Embryonic facial prominence (tissue), 1 donor: ENCODE results near the gene B4GALNT2.
"Not testable (repeated sequence)": the region's sequence is repeated elsewhere in the genome, so short reads cannot be mapped to it uniquely, and the experiment has no call there.

Experiments used
- DNase-seq: peaks from one replicate; pipeline ENCODE4 v3.0.0-alpha.2; 2016; ENCODE audit errors: extremely low spot score

The B4GALNT2 gene

DNA sequence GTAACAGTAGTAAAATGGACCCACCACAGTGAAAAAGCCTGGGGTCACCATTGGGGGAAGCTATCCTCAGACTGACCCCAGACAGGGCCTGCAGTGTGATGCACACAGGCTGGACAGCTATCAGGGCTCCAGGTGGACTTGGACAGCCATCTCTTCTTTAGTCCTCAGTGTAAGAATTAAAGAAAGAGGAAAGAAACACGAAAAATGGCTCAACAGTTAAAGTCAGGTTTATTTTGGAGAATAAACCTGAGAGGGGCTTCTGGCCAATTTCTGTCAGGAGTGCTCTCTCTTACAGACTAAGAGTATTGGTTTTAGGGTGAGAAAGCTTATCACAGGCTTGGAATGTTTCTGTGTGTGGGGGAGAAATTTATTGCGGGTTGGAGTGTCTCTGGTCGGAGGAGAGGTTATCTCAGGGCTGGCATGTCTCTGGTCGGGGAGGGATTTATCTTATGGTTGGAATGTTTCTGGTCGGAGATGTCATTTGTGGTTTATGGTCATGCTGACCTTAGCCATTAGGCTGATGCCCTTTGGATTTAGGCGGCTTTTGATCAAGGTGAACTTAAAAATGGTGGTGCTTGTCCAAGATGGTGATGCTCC, 10.8 kb upstream of the B4GALNT2 start:
- no peak for DNase-seq

DNA sequence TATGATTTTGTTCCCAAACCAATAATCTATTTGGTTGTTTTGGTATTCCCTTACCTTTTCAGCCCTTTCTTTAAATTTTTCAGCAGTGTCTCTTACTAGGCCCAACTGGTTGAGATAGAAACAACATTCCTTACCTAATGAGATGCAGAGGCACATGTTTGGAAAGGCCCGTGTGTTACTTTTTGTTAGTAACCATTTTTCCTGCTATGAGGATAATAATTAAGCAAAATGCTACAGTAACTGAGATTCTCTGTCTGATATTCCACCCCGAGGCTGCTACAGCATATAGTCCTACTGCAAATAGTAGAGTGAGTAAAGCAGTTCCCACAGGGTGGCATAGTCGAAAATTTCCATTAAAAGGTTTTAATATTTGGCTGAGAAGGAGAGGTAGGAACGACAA, 10.0 kb upstream of the B4GALNT2 start:
- DNase-seq = no peak

DNA sequence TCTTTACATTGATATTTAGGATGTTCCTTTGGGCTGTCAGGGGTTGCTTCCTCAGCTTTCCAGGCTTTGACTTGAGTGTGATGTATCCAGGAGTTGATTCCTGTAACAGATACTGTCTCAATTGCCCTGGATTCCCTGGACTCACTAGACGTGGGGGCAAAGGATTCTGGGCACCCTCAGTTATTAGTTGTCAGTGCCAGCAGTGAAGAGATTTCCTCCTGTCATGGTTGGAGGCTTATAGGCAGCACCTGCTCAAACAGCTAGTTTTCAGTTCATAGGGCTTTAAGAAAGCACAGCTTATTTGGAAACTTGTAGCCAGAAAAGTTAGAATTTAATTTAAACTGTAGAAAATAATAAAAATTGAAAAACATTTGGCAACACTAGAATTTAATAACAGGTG, 9.5 kb upstream of the B4GALNT2 start:
- no peak for DNase-seq

DNA sequence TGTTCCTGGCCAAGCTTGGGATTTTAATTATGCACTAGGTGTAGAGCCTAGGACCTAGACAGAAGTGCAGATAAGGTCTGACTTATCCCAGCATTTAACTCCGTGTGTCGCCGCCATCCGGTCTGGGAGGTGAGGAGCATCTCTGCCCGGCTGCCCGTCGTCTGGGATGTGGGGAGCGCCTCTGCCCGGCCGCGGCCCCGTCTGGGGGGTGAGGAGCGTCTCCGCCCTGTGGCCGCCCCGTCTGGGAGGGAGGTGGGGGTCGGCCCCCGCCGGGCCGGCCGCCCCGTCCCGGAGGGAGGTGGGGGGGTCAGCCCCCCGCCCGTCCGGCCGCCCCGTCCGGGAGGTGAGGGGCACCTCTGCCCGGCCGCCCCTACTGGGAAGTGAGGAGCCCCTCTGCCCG, 7.1 kb upstream of the B4GALNT2 start:
- DNase-seq = no peak

DNA sequence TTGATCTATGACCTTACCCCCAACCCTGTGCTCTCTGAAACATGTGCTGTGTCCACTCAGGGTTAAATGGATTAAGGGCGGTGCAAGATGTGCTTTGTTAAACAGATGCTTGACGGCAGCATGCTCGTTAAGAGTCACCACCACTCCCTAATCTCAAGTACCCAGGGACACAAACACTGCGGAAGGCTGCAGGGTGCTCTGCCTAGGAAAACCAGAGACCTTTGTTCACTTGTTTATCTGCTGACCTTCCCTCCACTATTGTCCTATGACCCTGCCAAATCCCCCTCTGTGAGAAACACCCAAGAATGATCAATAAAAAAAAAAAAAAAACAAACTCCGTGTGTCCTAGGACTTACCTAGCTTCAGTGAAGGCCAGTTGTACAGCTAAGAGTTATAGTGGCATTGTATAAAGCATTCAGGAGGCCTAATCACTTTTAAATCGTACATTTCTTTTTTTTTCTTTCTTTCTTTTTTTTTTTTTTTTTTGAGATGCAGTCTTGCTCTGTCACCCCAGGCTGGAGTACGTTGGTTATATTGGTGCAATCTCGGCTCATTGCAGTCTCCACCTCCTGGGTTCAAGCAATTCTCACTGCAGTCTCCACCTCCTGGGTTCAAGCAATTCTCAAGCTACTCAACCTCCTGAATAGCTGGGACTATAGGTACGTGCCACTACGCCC, 6.2 kb upstream of the B4GALNT2 start:
- not testable (repeated sequence) for DNase-seq

DNA sequence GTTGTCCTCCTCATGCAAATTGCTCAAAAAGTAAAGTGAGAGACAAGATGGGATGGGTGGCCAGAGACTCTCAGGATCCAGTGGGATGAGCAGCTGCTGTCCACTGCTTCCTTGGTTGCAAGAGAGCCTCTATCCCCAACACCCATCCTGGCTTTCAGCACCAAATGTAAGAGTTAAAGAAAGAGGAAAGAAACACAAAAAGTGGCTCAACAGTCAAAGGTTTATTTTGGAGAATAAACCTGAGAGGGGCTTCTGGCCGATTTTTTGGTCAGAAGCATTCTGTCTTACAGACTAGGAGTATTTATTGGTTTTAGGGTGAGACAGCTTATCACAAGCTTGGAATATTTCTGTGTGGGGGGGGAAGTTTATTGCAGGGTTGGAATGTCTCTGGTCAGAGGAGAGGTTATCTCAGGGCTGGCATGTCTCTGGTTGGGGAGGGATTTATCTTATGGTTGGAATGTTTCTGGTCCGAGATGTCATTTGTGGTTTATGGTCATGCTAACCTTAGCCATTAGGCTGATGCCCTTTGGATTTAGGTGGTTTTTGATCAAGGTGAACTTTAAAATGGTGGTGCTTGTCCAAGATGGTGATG, 3.1 kb upstream of the B4GALNT2 start:
- not testable (repeated sequence) for DNase-seq

DNA sequence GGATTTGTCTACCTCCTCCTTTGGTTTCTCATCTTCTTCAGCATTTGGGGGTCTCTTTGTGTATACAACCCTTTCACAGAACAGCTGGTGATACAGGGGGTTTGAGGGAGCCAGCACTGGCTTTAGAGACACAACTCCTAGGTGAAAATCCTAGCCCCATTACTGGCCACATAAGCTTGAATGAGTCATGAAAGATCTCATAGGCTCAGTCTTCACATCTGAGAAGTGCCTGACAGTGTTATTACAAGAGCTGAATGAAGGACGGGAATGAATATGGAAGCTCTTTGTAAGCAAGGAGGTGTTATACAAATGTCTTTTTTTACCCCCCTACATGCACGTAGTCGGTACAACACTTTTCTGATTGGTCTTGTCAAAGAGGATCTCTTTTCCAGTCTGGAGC, 1.7 kb upstream of the B4GALNT2 start:
- no peak for DNase-seq

DNA sequence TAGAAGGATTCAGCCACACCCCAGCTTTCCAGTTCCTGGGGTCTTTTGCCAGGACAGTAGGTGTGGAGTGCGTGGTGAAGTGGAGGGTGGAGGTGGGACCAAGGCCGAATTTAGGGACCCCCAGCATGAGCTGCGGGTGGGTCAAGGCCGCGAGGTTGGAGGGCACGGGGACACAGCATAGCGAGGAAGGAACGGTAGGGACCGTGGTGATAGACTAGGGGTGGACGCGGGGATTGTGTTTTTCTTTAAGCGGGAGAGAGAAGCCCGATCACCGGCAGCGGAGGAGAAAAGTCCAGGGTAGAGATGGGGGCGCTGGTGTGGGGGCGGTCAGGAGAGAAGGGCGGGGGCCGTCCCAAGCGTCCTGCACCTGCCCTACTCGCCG, 261 bp upstream of the B4GALNT2 start:
- no peak for DNase-seq

DNA sequence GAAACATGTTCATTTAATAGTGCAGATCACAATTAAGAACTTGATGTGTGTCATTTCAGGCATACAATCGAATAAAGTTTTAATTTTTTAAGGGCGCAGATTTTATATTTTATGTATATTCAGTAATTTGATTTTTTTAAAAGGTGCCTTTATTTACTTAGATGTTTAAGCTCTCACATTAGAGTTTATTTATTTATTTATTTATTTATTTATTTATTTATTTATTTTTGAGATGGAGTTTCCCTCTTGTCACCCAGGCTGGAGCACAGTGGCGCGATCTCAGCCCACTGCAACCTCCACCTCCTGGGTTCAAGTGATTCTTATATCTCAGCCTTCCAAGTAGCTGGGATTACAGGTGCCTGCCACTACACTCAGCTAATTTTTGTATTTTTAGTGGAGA, 3.8 kb downstream of the B4GALNT2 start:
- DNase-seq = no peak

DNA sequence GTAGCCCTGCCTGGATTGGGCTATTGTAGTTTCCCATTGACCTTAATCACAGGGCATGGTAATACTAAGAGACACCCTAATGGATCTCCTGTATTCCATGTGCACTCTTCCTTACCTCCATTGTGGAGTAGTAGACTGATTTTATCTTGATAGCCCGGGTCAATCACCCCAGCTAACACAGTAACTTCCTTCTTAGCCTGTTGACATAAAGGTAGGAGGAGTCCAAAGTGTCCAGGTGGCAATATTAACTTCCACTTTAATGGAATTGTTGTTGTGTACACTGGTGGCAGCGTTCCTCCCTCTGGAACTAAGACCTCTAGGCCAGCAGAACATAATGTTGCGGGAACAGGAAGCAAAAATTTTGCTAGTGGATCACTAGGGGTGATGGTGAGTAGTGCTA, 13.1 kb downstream of the B4GALNT2 start:
- DNase-seq = not testable (repeated sequence)

DNA sequence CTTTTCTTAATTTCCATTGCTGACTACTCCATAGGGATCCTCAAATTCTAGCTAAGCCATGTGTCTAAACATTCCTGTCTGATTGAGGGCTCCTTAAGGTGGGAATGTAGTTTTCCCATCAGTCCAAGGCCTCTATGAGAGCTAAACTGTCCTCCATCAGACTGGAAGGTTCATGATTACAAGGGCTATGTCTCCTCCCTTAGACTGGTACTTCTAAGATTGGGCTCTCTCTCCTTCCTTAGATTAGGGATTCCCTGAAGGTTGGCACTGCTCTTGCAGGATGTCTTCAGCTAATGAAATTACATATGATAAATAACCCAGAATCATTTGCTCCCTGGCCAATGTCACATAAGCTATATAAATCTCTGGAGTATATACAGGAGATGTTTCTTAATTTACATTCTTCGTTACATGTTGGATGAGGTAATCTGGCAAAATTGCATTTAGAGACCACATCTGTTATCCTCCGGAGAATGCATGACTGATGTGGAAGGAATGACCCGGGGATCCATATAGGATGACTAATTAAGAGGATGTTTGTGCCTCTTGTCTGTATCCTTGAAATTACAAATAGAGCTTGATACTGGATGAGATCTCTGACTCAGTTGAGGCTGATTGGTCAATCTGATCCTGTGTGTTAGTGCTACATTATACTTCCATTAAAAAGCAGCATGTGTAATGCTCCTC, 14.2 kb downstream of the B4GALNT2 start:
- no peak for DNase-seq

DNA sequence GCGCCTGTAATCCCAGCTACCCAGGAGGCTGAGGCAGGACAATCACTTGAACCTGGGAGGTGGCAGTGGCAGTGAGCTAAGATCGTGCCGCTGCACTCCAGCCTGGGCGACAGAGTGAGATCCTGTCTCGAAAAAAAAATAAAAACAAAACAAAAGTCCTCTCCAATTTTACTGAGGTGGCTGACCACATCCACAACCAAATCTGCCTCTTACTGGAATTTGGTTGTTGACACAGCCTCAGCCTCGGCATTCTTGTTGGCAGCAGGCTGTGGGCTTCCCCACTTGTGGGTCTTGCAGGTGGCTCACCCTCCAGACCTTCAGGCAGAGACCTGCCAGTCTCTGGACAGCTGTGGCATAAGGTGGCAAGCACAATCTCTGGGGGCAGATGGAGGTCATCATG, 15.6 kb downstream of the B4GALNT2 start:
- no peak for DNase-seq

DNA sequence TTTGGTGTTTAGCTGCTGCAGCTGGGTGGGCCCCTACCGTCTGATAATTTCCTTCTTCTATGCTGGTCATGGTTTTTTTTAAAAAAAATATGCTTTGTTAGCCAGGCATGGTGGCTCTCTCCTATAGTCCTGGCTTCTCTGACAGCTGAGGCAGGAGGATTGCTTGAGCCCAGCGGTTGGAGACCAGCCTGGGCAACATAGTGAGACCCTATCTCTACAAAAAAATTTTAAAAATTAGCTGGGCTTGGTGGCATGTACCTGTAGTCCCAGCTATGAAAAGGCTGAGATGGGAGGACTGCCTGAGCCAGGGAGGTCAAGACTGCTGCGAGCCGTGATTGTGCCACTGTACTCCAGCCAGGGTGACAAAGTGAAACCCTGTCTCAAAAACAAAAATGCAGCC, 19.4 kb downstream of the B4GALNT2 start:
- DNase-seq = no peak

DNA sequence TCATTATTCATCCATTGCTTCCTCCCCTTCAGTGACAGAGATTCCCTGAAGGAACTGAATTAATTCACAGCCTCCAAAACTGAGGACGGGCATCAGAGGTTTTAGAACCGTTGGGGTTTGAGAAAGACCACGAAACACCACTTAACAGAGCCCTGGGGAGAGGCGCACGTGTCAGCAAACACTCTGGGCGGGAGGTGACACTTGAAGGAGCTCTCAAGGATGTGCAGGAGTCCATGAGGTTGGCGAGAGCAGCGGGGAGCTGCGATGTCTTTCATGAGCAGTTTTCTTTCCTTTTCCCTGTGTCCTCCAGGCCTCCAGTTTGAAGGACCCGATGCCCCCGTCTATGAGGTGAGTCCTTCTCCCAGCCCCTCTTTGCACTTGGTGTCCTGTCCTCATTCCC, 23.7 kb downstream of the B4GALNT2 start:
- DNase-seq = no peak

DNA sequence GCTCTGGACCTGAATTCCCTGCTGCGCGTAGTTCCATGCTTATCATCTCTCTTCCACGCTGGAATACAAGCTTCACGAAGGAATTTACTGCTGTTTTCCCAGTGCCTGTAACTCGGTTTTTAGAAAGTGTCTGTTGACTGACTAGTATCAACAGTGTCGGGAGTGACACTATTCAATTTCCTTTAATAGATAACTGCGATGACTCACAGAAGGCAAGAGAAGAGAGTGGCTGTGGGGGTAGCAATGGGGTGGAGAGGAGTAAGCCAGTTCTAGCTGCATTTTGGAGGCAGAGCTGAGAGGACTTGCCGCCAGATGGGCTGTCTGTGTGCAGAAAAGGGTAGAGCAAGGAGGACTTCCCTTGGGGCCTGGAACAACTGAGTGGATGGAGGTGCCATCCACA, 25.2 kb downstream of the B4GALNT2 start:
- no peak for DNase-seq

DNA sequence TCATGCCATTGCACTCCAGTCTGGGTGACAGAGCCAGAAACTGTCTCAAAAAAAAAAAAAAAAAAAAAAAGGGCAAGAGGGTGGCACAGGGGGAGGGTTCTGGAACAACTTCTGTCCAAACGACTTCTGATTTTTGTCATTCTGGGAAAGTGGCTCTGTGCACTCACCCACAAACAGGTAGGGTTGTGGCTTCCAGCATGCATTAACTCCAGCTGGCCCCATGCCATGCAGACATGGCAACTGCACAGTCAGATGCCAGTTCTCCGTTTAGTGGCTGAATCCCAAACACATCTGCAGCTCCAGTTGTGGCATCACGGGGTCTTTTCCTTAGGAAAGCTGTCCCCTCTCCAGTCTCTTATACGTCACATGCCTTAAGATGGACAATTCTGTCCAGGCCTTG, 30.3 kb downstream of the B4GALNT2 start:
- no peak for DNase-seq

DNA sequence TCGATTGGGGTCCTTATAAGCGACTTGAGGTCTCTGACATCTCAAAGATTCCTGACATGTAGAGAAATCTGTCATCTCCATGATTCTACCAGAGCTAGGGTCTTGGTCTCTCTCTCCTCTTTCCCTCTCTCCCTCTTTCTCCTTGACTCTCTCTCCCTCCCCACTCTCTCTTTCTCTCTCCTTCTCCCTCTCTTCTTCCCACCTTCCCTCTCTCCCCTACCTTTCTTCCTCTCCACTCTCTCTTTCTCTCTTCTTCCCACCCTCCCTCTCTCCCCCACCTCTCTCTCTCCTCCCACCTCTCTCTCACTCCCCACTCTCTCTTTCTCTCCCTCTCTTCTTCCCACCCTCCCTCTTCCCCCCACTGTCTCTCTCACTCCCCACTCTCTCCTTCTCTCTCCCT, 32.6 kb downstream of the B4GALNT2 start:
- DNase-seq = no peak

DNA sequence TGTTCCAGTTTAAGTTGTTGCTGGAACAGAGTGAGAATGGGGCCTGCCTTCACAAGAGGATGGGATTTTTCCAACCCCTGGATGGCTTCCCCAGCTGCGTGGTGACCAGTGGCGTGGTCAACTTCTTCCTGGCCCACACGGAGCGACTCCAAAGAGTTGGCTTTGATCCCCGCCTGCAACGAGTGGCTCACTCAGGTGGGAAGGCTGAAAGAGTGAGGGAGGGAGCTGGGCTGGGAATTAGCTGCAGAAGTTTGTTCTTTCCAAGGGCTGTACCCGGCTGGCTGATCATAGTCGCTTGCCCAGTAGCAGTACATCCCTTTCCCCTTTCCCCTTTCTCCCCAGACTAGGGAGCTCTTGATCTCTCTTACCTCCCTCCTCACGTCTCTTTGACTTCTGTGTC, 36.1 kb downstream of the B4GALNT2 start:
- no peak for DNase-seq

DNA sequence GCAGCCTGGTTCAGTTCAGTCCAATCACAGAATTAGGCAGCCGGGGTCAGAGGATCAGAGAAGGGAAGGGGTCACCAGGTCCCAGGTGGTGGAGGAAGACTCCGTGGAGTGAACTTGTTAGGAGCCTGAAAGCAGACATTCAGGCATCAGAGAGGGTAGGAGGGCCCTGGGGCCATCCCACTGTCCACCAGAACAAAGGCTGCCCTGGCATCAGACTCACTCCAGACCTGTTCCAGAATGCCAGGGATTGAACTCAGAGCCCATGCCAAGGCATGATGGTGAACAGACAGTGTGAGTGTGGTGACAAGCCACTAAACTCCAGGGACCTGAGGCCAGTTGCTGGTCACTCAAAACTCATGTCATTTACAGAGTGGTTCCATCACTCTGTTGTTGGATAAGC, 37.6 kb downstream of the B4GALNT2 start:
- no peak for DNase-seq

DNA sequence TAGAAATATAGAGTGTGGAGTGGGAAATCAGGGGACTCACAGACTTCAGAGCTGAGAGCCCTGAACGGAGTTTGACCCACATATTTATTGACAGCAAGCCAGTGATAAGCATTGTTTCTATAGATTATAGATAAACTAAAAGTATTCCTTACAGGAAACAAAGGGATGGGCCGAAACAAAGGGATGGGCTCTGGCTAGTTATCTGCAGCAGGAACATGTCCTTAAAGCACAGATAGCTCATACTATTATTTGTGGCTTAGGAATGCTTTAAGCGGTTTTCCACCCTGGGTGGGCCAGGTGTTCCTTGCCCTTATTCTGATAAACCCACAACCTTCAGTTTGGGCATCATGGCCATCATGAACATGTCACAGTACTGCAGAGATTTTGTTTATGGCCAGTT, 38.1 kb downstream of the B4GALNT2 start:
- not testable (repeated sequence) for DNase-seq

DNA sequence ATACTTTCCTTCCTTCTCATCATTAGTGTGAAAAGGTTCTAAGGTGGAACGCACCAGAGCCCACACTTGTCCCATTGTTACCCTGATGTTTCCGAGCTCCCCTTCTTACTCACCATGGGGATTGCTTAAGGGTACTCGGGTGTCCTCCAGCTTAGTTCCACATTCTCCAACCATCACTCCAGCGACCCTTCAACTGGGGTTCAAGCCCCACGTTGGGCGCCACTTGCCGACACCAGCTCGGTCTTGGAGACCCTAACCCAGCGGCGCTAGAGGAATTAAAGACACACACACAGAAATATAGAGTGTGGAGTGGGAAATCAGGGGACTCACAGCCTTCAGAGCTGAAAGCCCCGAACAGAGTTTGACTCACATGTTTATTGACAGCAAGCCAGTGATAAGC, 43.4 kb downstream of the B4GALNT2 start:
- not testable (repeated sequence) for DNase-seq

DNA sequence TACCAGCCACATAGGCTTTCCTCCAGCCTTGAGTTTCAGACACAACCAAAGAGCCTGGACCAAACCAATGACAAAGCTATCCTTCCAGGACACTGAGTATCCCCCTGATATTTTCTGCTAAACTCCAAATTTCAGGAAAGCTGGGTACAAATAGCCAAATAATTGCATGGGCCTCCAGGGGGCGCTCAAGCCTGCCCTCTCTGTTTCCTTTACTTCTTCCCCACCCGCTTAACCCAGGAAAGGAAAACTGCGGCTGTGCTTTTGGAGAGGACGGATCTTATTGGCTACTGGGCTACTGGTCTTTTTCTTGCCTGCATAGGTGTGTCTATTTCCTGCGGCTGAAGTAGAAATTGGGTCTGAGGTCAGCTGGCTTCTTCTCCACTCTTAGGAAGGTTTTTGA, 47.7 kb downstream of the B4GALNT2 start:
- no peak for DNase-seq
